Measurements from ENCODE around the gene SP6. TPM values are rescaled to one million over a fixed set of nuclear protein-coding genes. Genes with fewer than 3 reads are reported as not detected.

Gene SP6
- total and polyA plus RNA-seq, 4 donors = 0.03 to 0.09 (median 0.06) TPM

- peaks cover 8 to 37% (median 27%) of the 10 kb centered on the region in 4 donors for H3K4me1 ChIP-seq (ENCODE audit: control insufficient read depth in 4 of 4, insufficient read depth in 4 of 4, low read length in 3 of 4)
- H3K36me3 ChIP-seq (ENCODE audit: control insufficient read depth in 4 of 4, insufficient read depth in 3 of 4, low read depth in 1 of 4, low read length in 3 of 4) = peaks cover 0 to 15% (median 4%) of the 10 kb centered on the region in 4 donors
- TF ChIP-seq HNF4A (conservative IDR thresholded peaks at IDR 0.05) (no peak), REST (IDR thresholded peaks at IDR 0.05) (no peak), ATF3 (IDR thresholded peaks at IDR 0.05) (no peak), FOXA1 (IDR thresholded peaks at IDR 0.05) (no peak), FOXA2 (IDR thresholded peaks at IDR 0.05) (no peak), ZBTB33 (IDR thresholded peaks at IDR 0.05) (no peak), JUND (IDR thresholded peaks at IDR 0.05) (no peak), EGR1 (IDR thresholded peaks at IDR 0.05; ENCODE audit: low read depth in 2 of 2) (no peak), MAX (IDR thresholded peaks at IDR 0.05) (no peak), RXRA (IDR thresholded peaks at IDR 0.05) (no peak), TAF1 (conservative IDR thresholded peaks at IDR 0.05) (no peak), SP1 (IDR thresholded peaks at IDR 0.05) (no peak)
- H3K4me3 ChIP-seq (ENCODE audit: low read depth in 1 of 3, low read length in 3 of 3) = no peak overlapping the region
- DNase-seq (ENCODE audit: low spot score) = no peak
- H3K27me3 ChIP-seq (ENCODE audit: control insufficient read depth in 4 of 4, insufficient read depth in 4 of 4, low read length in 3 of 4) = no peaks in the 10 kb centered on the region
- H3K27ac ChIP-seq (ENCODE audit: low read depth in 1 of 2, low read length in 2 of 2) = no peak overlapping the region
- no peak overlapping the region for H3K9ac ChIP-seq (ENCODE audit: low read depth in 1 of 2, low read length in 2 of 2)
- WGBS = 89% methylated on average over 13 of the region's 13 CpGs
- no peaks in the 10 kb centered on the region for H3K9me3 ChIP-seq (ENCODE audit: control insufficient read depth in 4 of 4, low read length in 3 of 4)
These were observed 12.3 kb downstream of the SP6 start for GRCh38 chr17:47838636-47839035.

GRCh38 chr17:47837401-47838039 lies 13.4 kb downstream of the SP6 start:
- H3K9ac ChIP-seq (ENCODE audit: low read depth in 1 of 2, low read length in 2 of 2) = no peak overlapping the region
- H3K9me3 ChIP-seq (ENCODE audit: control insufficient read depth in 4 of 4, low read length in 3 of 4) = no peaks in the 10 kb centered on the region
- 64% methylated on average over 13 of the region's 13 CpGs for WGBS
- no peak overlapping the region for H3K4me3 ChIP-seq (ENCODE audit: low read depth in 1 of 3, low read length in 3 of 3)
- H3K27me3 ChIP-seq (ENCODE audit: control insufficient read depth in 4 of 4, insufficient read depth in 4 of 4, low read length in 3 of 4) = no peaks in the 10 kb centered on the region
- peaks cover 0 to 15% (median 4%) of the 10 kb centered on the region in 4 donors for H3K36me3 ChIP-seq (ENCODE audit: control insufficient read depth in 4 of 4, insufficient read depth in 3 of 4, low read depth in 1 of 4, low read length in 3 of 4)
- no peak overlapping the region for H3K27ac ChIP-seq (ENCODE audit: low read depth in 1 of 2, low read length in 2 of 2)
- H3K4me1 ChIP-seq (ENCODE audit: control insufficient read depth in 4 of 4, insufficient read depth in 4 of 4, low read length in 3 of 4) = peaks cover 8 to 34% (median 24%) of the 10 kb centered on the region in 4 donors
- peak; percentile 42 for DNase-seq (ENCODE audit: low spot score)
- TF ChIP-seq FOXA1 (IDR thresholded peaks at IDR 0.05) (no peak), SP1 (IDR thresholded peaks at IDR 0.05) (no peak), REST (IDR thresholded peaks at IDR 0.05) (no peak), HNF4A (conservative IDR thresholded peaks at IDR 0.05) (no peak), TAF1 (conservative IDR thresholded peaks at IDR 0.05) (no peak), MAX (IDR thresholded peaks at IDR 0.05) (no peak), CTCF (IDR thresholded peaks at IDR 0.05; ENCODE audit: low read depth, low read length, missing input control) (no peak), RXRA (IDR thresholded peaks at IDR 0.05) (no peak), JUND (IDR thresholded peaks at IDR 0.05) (no peak)

Measured in liver (tissue), 9 donors.